GM18861 (cell line): Measurements from ENCODE around the gene RPL37A.

Experiments used
- ATAC-seq: cut with Tn5 transposase; IDR thresholded peaks from one replicate; pipeline ENCODE4 v1.9.1; 2021; ENCODE audit not compliant: unreplicated experiment

RPL37A gene

GRCh38 chr2:216546241-216546640 lies 47.6 kb downstream of the RPL37A start:
- no peak for ATAC-seq

- no peak for ATAC-seq
Measured at GRCh38 chr2:216546641-216547403, 48.2 kb downstream of the RPL37A start.

GRCh38 chr2:216548901-216549331 lies 50.3 kb downstream of the RPL37A start:
- ATAC-seq, result no peak

GRCh38 chr2:216549926-216550690 lies 51.5 kb downstream of the RPL37A start:
- ATAC-seq, result no peak

- no peak for ATAC-seq
Measured at GRCh38 chr2:216551234-216552068, 52.8 kb downstream of the RPL37A start.

GRCh38 chr2:216553093-216553478 lies 54.4 kb downstream of the RPL37A start:
- no peak for ATAC-seq
